Lung microvascular endothelial cell (primary cell): Measurements from ENCODE around the gene EXOC6. TPM values are rescaled to one million over a fixed set of nuclear protein-coding genes. Genes with fewer than 3 reads are reported as not detected.

Experiments used
- DNase-seq, 2 donors: peaks; one replicate each; pipeline versions ENCODE4 v3.0.0 to v3.0.0-alpha.2; 2010; ENCODE audit warnings: low read depth in 2 of 2
- total RNA-seq: library from RNA; depleted of rRNA; stranded (reverse); fragments of >200 nt; gene quantifications from 2 replicates; pipeline ENCODE4 v1.2.1, GENCODE V29; 2014

Gene EXOC6
- total RNA-seq, 1 donor from 2014 or later = 390 TPM

DNA sequence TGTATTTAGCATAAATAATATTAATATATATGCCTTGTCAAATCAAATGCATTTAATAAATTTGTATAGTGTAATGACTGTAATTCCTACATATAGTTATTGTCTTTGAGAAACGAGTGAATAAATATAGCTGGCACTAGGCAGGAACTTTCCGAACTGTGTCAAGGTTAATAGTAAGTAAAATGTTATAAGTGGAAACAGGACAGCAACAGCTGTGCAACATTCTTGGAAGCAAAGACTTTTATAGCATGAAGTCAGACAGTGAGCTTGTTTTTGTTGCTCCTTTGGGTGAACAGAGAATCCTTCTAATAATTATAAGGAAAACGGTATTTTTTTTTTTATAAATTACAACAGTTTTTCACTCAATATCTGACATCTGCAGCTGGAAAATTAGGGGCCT is 14.0 kb upstream of the EXOC6 start:
- peak in 1 of 2 donors; percentile 26 for DNase-seq

- peak; percentile 61 for DNase-seq
Observed at GRCh38 chr10:92834986-92835385, 13.3 kb upstream of the EXOC6 start.

DNA sequence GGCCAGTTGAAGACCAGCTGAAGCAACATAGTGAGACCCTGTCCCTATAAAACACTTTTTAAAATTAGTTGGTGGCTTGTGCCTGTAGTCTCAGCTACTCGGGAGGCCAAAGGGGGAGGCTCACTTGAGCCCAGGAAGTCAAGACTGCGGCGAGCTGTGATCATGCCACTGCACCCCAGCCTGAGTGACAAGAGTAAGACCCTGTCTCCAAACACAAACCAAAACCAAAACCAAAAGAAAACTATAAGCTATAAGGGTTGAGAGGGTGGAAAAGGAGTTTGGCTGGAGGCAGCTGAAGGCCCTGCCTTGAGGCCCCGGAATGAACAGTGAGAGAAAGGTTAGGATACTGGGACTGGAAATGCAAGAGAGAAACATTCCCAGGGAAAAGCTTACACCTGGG is 10.9 kb upstream of the EXOC6 start:
- no peak for DNase-seq

DNA sequence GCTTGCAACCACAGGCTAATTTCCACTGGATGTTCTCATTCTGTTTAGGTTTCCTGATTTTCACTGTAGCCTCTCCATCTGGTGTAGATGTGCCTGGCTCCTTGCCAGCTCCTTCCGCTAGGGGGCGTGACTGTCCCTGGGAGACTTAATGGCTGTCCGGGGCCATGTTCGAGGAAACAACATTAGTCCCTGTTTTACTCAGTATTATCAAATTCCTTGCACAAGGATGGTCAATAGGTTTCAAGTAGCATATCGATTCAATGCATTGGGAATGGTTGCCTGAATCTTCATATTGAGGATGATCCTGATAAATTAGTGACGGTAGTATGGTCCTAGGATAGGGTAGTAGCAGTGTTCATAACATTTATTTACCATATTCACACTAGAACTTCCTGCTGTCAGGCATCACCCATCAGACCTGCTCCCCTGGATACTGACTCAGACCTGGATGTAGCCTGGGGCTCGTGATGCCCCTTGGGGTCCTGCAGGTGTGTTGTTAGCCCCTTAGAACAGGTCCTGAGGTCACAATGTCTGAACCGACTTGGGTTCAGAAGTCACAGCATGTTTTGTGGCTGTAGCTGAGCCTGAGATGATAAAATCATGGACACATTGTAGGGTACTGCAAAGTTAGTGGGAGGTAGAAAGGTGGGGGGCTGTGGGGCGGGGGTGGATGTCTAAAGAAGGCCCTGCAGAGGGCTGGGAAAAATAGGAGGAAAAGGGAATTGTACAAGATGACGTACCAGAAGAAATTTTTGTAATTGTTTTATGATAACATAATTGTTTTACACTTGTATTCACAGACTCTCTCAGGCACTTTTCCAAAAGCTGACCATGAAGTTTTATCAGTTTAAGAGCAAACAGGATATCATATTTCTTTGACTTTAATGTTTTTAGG is 8.9 kb upstream of the EXOC6 start:
- peak; percentile 94 to 97 for DNase-seq

GRCh38 chr10:92844746-92845145 is 3.6 kb upstream of the EXOC6 start:
- DNase-seq = no peak

GRCh38 chr10:92845921-92846320 is 2.4 kb upstream of the EXOC6 start:
- DNase-seq = no peak

DNA sequence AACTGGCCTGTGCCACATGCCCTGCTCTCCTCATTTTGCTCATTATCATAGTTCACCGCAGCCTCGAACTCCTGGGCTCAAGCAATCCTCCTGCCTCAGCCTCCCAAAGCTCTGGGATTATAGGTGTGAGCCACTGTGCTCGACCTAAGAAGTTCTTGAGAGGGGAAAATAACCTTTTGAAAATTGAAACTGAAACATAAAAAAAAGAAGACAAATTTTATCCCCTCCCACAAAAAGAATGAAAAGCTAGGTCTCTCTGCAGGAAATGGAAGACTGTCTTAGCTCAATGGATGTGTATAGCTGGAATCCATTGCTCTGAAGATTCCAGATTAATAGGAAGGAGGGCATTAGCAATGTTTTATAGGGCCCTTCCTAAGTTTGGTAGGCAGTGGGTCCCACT is 2.0 kb upstream of the EXOC6 start:
- DNase-seq = no peak

DNA sequence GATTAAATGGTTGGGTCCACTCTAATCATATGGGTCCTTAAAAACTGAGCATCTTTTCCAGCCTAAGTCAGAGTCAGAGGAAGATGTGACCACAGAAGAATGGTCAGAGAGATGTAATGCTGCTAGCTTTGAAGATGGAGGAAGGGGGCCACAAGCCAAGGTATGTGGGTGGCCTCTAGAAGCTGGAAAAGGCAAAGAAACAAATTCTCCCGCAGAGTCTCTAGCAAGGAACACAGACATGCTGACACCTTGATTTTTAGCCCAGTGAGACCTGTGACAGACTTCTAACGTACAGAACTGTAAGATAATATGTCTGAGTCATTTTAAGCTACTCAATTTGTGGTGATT is 1.5 kb upstream of the EXOC6 start:
- DNase-seq = no peak

GRCh38 chr10:92847202-92847864 is 987 bp upstream of the EXOC6 start:
- DNase-seq = peak in 1 of 2 donors; percentile 24

- DNase-seq = no peak
Observed at GRCh38 chr10:92848037-92848440, 281 bp upstream of the EXOC6 start.

GRCh38 chr10:92849234-92849525 is 860 bp downstream of the EXOC6 start:
- no peak for DNase-seq

DNA sequence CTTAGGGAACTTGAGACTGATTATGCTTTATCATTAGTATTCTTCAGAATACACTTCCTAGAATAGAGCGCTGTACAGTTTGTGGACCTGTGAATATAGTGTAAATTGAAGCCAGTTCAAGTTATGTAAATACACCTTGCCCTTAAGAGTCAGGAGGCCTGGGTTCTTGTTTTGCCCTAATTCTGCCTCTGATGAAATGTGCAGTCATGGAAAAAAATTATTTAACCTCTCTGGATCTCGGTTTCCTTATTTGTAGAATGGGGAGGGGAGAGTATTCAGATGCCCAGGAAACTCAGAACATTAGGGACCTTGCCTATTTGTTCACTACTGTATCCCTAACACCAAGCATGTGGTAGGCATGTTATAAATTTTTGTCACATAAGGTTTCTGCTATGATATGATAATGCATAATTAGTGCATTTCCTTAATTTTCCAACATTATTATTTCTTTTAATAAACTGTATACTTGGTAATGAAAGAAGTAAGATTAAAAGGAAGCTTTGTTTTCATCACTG is 1.3 kb downstream of the EXOC6 start:
- peak in 1 of 2 donors; percentile 55 for DNase-seq

- DNase-seq = peak in 1 of 2 donors; percentile 44
Observed at GRCh38 chr10:92850185-92850584, 1.9 kb downstream of the EXOC6 start.

GRCh38 chr10:92851003-92851402 is 2.7 kb downstream of the EXOC6 start:
- no peak for DNase-seq

DNA sequence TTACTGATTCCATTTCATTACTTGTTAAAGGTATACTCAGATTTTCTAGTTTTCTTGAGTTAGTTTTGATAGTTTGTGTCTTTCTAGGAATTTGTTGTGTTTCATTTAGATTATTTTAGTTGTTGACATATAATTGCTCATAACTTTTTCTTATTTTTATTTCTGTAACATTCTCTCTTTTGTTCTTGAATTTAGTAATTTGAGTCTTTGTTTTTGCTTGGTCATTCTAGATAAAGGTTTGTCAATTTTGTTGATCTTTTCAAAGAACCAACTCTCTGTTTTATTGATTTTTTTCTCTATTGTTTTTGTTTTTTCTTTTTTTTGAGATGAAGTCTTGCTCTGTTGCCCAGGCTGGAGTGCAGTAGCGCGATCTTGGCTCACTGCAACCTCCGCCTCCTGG is 7.2 kb downstream of the EXOC6 start:
- no peak for DNase-seq

GRCh38 chr10:92857904-92858514 is 9.7 kb downstream of the EXOC6 start:
- peak in 1 of 2 donors; percentile 28 for DNase-seq

DNA sequence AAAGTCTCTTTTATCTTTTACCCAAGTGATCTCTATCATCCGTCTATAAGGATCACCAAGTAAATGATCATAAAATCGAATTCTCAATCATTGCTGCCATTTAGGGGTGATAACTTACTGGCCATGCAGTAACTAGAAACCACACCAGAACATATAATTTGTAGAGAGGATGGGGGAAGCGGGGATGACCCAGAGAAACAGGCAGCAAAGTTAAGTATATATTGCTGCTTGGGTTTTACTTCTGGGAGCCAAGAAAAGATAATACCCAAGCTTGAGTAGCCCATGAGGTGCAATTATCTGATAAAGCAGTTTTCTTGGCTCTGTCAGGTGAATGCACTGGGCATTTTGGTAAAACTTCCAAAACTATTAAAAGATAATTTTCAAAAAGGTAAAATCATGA is 18.9 kb downstream of the EXOC6 start:
- no peak for DNase-seq

- no peak for DNase-seq
Observed at GRCh38 chr10:92868036-92868435, 19.7 kb downstream of the EXOC6 start.

- no peak for DNase-seq
Observed at GRCh38 chr10:92868557-92868956, 20.2 kb downstream of the EXOC6 start.

- DNase-seq = peak; percentile 79 to 88
Observed at GRCh38 chr10:92873029-92873428, 24.7 kb downstream of the EXOC6 start.

DNA sequence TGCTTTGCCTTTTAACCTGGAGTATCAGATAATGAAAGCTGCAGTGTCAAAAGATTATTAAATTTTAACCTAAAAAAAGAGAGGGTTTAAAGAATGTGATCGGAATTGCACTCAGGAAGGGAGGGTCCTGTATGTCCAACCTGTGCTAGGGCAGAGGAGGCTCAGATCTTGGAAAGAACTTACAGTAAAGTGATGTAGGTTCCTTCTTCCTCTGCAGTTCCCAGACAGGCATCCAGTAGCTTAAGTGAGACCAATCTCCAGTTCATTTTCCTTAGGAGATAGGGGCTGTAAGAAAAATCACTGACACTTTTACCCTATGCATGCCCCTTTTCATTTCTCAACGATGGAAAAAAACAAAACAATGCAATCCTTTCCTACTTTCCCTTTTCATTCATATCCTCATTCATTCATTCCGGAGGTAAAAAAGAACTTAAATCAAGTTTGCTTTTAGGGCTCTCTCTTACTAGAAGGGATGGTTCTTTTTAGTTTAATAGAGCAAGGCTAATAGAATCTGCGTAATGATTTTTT is 28.3 kb downstream of the EXOC6 start:
- peak; percentile 11 to 30 for DNase-seq

DNA sequence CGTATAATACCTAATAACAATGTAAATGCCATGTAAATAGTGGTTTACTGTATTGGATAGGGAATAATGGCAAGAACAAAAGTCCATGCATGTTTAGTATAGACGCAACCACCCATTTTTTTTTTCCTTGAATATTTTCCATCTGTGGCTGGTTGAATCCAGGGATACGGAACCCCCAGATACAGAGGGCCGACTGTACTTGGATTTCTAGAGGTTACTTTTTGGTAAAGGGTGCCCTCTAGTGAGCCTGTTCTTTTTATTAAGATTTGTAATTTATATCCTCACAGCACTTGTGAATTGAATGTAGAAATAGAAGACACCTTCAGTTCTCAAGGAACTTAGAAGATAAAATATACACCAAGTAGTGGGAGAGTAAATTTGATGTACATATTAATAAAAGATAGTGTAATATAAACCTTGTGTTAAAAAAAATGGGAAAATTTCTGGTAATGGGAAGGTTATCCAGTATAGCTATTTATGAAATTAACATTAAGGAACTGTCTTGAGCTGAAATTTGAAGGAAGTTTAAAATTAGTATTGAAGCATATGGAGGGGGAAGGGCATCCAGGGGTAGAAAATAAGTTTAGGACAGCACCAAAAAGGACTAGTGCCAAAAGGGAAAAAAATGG is 32.0 kb downstream of the EXOC6 start:
- DNase-seq = peak; percentile 75 to 78
